ENCODE measurements around the gene PUS3.

Gene PUS3

GRCh38 chr11:125949271-125950177 lies 46.5 kb upstream of the PUS3 start:
- H3K4me3 ChIP-seq (ENCODE audit: low read depth, low read length): no peak overlapping the region
- TF ChIP-seq MAX (IDR thresholded peaks at IDR 0.05; ENCODE audit: low read depth, low read length): no peak
- no peak for TF ChIP-seq CTCF (IDR thresholded peaks at IDR 0.05; ENCODE audit: low read depth, low read length)
- TF ChIP-seq POLR2A (IDR thresholded peaks at IDR 0.05; ENCODE audit: extremely low read depth, insufficient read length): no peak
- no peak for TF ChIP-seq MYC (IDR thresholded peaks at IDR 0.05; ENCODE audit: low read depth, low read length)
- DNase-seq (ENCODE audit: low read depth): no peak

- no peak for DNase-seq (ENCODE audit: low read depth)
- no peak overlapping the region for H3K4me3 ChIP-seq (ENCODE audit: low read depth, low read length)
- TF ChIP-seq POLR2A (IDR thresholded peaks at IDR 0.05; ENCODE audit: extremely low read depth, insufficient read length) (no peak), CTCF (IDR thresholded peaks at IDR 0.05; ENCODE audit: low read depth, low read length) (no peak), MYC (IDR thresholded peaks at IDR 0.05; ENCODE audit: low read depth, low read length) (no peak), MAX (IDR thresholded peaks at IDR 0.05; ENCODE audit: low read depth, low read length) (no peak)
These were observed 45.5 kb upstream of the PUS3 start for GRCh38 chr11:125948278-125949051.

- no peak for DNase-seq (ENCODE audit: low read depth)
These were observed 44.6 kb upstream of the PUS3 start for GRCh38 chr11:125947419-125948277.

GRCh38 chr11:125946712-125947418 lies 43.9 kb upstream of the PUS3 start:
- H3K4me3 ChIP-seq (ENCODE audit: low read depth, low read length): no peak overlapping the region
- no peak for DNase-seq (ENCODE audit: low read depth)
- TF ChIP-seq CTCF (IDR thresholded peaks at IDR 0.05; ENCODE audit: low read depth, low read length) (no peak), MYC (IDR thresholded peaks at IDR 0.05; ENCODE audit: low read depth, low read length) (no peak), POLR2A (IDR thresholded peaks at IDR 0.05; ENCODE audit: extremely low read depth, insufficient read length) (no peak), MAX (IDR thresholded peaks at IDR 0.05; ENCODE audit: low read depth, low read length) (no peak)

More at GRCh38 chr11:125947419-125948277, 44.6 kb upstream of the PUS3 start:
- no peak overlapping the region for H3K4me3 ChIP-seq (ENCODE audit: low read depth, low read length)
- TF ChIP-seq MAX (IDR thresholded peaks at IDR 0.05; ENCODE audit: low read depth, low read length) (no peak), POLR2A (IDR thresholded peaks at IDR 0.05; ENCODE audit: extremely low read depth, insufficient read length) (no peak), MYC (IDR thresholded peaks at IDR 0.05; ENCODE audit: low read depth, low read length) (no peak), CTCF (IDR thresholded peaks at IDR 0.05; ENCODE audit: low read depth, low read length) (no peak)

Data from NB4 (cell line).